LNCAP (cell line): ENCODE results near the gene PGRMC2.

ENCODE experiments used
- CTCF ChIP-seq: fragments of 450-650 bp; IDR thresholded peaks from 2 replicates; pipeline ENCODE4 v1.5.1; 2017; ENCODE audit warnings: mild to moderate bottlenecking

PGRMC2 gene

GRCh38 chr4:128256539-128256938, 31.1 kb downstream of the PGRMC2 start:
- no peak for TF ChIP-seq CTCF

GRCh38 chr4:128255906-128256305, 31.7 kb downstream of the PGRMC2 start:
- TF ChIP-seq CTCF, result no peak

GRCh38 chr4:128249787-128250668, 37.6 kb downstream of the PGRMC2 start:
- no peak for TF ChIP-seq CTCF

- no peak for TF ChIP-seq CTCF
Measured at GRCh38 chr4:128247906-128248305, 39.7 kb downstream of the PGRMC2 start.

- no peak for TF ChIP-seq CTCF
Measured at GRCh38 chr4:128244379-128244778, 43.2 kb downstream of the PGRMC2 start.

GRCh38 chr4:128242601-128243000, 45.0 kb downstream of the PGRMC2 start:
- TF ChIP-seq CTCF, result no peak

GRCh38 chr4:128241981-128242380, 45.6 kb downstream of the PGRMC2 start:
- no peak for TF ChIP-seq CTCF
